Measurements from ENCODE around the gene PTPN4.

- no peak for TF ChIP-seq CTCF (IDR thresholded peaks at IDR 0.05; ENCODE audit: poor library complexity, severe bottlenecking)
- TF ChIP-seq POLR2AphosphoS5 (IDR thresholded peaks at IDR 0.05) = no peak
- TF ChIP-seq RAD21 (conservative IDR thresholded peaks at IDR 0.05) = no peak
- no peak for TF ChIP-seq SMC3 (conservative IDR thresholded peaks at IDR 0.05; ENCODE audit: poor library complexity)
- TF ChIP-seq EZH2 (IDR thresholded peaks at IDR 0.05; ENCODE audit: borderline replicate concordance, insufficient read depth, low read length, poor library complexity, severe bottlenecking) = no peak
- no peak for TF ChIP-seq TAF1 (IDR thresholded peaks at IDR 0.05; ENCODE audit: low read depth)
- no peak for TF ChIP-seq EP300 (conservative IDR thresholded peaks at IDR 0.05; ENCODE audit: poor library complexity, severe bottlenecking)
- TF ChIP-seq, protein P1, sequence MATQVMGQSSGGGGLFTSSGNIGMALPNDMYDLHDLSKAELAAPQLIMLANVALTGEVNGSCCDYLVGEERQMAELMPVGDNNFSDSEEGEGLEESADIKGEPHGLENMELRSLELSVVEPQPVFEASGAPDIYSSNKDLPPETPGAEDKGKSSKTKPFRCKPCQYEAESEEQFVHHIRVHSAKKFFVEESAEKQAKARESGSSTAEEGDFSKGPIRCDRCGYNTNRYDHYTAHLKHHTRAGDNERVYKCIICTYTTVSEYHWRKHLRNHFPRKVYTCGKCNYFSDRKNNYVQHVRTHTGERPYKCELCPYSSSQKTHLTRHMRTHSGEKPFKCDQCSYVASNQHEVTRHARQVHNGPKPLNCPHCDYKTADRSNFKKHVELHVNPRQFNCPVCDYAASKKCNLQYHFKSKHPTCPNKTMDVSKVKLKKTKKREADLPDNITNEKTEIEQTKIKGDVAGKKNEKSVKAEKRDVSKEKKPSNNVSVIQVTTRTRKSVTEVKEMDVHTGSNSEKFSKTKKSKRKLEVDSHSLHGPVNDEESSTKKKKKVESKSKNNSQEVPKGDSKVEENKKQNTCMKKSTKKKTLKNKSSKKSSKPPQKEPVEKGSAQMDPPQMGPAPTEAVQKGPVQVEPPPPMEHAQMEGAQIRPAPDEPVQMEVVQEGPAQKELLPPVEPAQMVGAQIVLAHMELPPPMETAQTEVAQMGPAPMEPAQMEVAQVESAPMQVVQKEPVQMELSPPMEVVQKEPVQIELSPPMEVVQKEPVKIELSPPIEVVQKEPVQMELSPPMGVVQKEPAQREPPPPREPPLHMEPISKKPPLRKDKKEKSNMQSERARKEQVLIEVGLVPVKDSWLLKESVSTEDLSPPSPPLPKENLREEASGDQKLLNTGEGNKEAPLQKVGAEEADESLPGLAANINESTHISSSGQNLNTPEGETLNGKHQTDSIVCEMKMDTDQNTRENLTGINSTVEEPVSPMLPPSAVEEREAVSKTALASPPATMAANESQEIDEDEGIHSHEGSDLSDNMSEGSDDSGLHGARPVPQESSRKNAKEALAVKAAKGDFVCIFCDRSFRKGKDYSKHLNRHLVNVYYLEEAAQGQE (IDR thresholded peaks at IDR 0.05; ENCODE audit: borderline replicate concordance) = no peak
Observed at GRCh38 chr2:119921825-119922224, 162.1 kb downstream of the PTPN4 start.

All from neural cell (in vitro differentiated cells).